CD4-positive, CD25-positive, alpha-beta regulatory T cell (primary cell): ENCODE results near the gene DAZAP2. TPM values are rescaled to one million over a fixed set of nuclear protein-coding genes. Genes with fewer than 3 reads are reported as not detected.
"Not testable (repeated sequence)": the region's sequence is repeated elsewhere in the genome, so short reads cannot be mapped to it uniquely, and the experiment has no call there.

ENCODE experiments used
- ATAC-seq, 2 donors: fragments of 150-1000 bp; cut with Tn5 transposase; one replicate each; pipeline ENCODE4 v1.10.0; 2021; ENCODE audit warnings: low read depth in 2 of 2, moderate number of reproducible peaks in 2 of 2, moderate library complexity in 1 of 2
- DNase-seq, 3 donors: peaks; one replicate each; pipeline versions ENCODE4 v3.0.0 to v3.0.0-alpha.2; 2012 to 2022; ENCODE audit warnings: mixed read lengths in 1 of 3
- H3K27ac ChIP-seq: one replicate; pipeline ENCODE4 v1.7.0; 2013; ENCODE audit warnings: mild to moderate bottlenecking, low read length; ENCODE audit not compliant: insufficient read depth, poor library complexity, severe bottlenecking
- H3K27me3 ChIP-seq: one replicate; pipeline ENCODE4 v1.7.0; 2013; ENCODE audit warnings: low read length; ENCODE audit not compliant: control insufficient read depth, insufficient read depth
- H3K36me3 ChIP-seq: one replicate; pipeline ENCODE4 v1.7.0; 2013; ENCODE audit warnings: mild to moderate bottlenecking, low read length, moderate library complexity; ENCODE audit not compliant: control insufficient read depth, insufficient read depth
- H3K4me1 ChIP-seq: 2 replicates; pipeline ENCODE4 v1.7.0; 2013; ENCODE audit warnings: mild to moderate bottlenecking, low read length; ENCODE audit not compliant: insufficient read depth, control insufficient read depth, poor library complexity, severe bottlenecking
- H3K4me3 ChIP-seq: one replicate; pipeline ENCODE4 v1.7.0; 2013; ENCODE audit warnings: low read depth, mild to moderate bottlenecking, low read length, moderate library complexity
- H3K9me3 ChIP-seq, 2 experiments: 1 replicate in 1 of 2; 2 replicates in 1 of 2; pipeline ENCODE4 v1.7.0; 2013; ENCODE audit warnings: low read length in 2 of 2, mild to moderate bottlenecking in 1 of 2, moderate library complexity in 1 of 2; ENCODE audit not compliant: control insufficient read depth in 2 of 2
- H3K27ac Mint-ChIP-seq, 3 donors: one replicate each; pipeline ENCODE4 v1.8.0; 2020 to 2022; ENCODE audit warnings: mild to moderate bottlenecking in 3 of 3, mixed read lengths in 3 of 3, moderate library complexity in 2 of 3
- H3K27me3 Mint-ChIP-seq: one replicate; pipeline ENCODE4 v1.8.0; 2022; ENCODE audit warnings: mild to moderate bottlenecking, mixed read lengths
- H3K36me3 Mint-ChIP-seq: one replicate; pipeline ENCODE4 v1.8.0; 2020; ENCODE audit warnings: mixed read lengths
- H3K4me1 Mint-ChIP-seq, 4 donors: one replicate each; pipeline ENCODE4 v1.8.0; 2020 to 2022; ENCODE audit warnings: mixed read lengths in 4 of 4, mild to moderate bottlenecking in 1 of 4
- H3K4me3 Mint-ChIP-seq, 4 donors: one replicate each; pipeline ENCODE4 v1.8.0; 2020 to 2022; ENCODE audit warnings: mild to moderate bottlenecking in 4 of 4, mixed read lengths in 4 of 4, moderate library complexity in 3 of 4
- H3K9me3 Mint-ChIP-seq, 7 donors: one replicate each; pipeline ENCODE4 v1.8.0; 2020 to 2022; ENCODE audit warnings: mixed read lengths in 7 of 7, mild to moderate bottlenecking in 3 of 7, moderate library complexity in 2 of 7
- polyA plus RNA-seq, 4 donors: library from polyadenylated mRNA; unstranded; fragments of 300-500 nt; fragmentation: Illumina TruSeq; gene quantifications; one replicate each; pipeline ENCODE4 v1.2.3, GENCODE V29; 2021
- total RNA-seq: library from RNA; stranded (reverse); gene quantifications from one replicate; pipeline ENCODE4 v1.2.3, GENCODE V29; 2022

DAZAP2 gene
- total and polyA plus RNA-seq, 5 donors from 2014 or later: 338 to 1,956 (median 1,560) TPM

DNA sequence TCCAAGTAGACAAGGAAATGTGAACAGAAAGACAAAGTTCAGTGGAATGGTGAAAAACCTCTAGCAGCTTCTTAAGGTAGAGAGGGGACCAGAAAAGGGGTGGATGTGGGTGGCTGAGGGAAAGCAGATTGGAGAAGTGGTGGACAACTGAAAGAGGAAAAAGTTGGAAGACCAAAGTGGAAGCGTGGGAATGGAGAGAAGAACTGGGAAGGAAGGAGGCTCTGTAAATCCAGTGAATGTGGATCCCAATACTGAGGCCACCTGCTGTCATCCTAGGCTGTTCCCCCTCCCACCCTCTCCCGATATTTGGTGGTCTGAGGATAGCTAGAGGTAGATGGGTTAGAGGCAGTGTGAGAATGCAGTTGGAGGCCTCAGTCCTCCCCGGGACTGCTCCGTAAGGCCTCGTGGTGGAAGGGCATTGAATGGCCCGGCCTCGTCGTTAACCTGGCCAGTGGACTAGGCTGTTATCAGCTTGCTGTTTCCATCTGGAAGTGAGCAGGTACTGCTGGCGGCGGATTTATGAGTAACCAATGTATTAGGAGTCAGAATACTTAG is 19.9 kb upstream of the DAZAP2 start:
- DNase-seq (peak in 1 of 3 donors; percentile 8), ATAC-seq (no peak)
- H3K36me3 Mint-ChIP-seq: peaks cover 12% of the 10 kb centered on the region

DNA sequence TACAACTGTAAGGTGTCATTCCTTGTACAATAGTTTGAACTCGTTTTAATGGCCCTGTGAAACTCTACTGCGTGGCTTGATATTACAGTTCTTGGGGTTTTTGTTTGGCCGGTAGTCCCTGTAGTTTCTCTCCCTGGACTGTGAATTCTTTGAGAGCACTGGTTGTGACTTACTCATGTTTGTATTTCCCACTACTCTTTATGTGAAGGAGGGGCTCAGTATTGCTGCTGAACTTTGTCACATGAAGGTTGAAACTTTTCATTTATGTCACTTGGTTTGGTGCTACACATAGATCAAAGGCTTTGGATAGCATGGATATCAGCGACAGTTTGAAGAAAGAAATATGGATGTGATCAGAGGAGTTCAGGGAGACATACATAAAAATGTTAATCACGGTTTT is 19.3 kb upstream of the DAZAP2 start:
- peak overlapping the region; percentile 93 to 97 (median 94) for H3K4me3 Mint-ChIP-seq
- Histone ChIP-seq H3K36me3 (no peaks in the 10 kb centered on the region), H3K27me3 (no peaks in the 10 kb centered on the region), H3K27ac (peak overlapping the region; percentile 92), H3K4me1 (peaks cover 22% of the 10 kb centered on the region), H3K4me3 (peak overlapping the region; percentile 84), H3K9me3 (no peaks in the 10 kb centered on the region)
- H3K27ac Mint-ChIP-seq: peak overlapping the region in 2 of 3 donors; percentile 72 to 96
- H3K4me1 Mint-ChIP-seq: peaks cover 9 to 23% (median 21%) of the 10 kb centered on the region in 4 donors
- DNase-seq (no peak), ATAC-seq (no peak)
- peaks cover 9% of the 10 kb centered on the region for H3K36me3 Mint-ChIP-seq
- no peaks in the 10 kb centered on the region for H3K27me3 Mint-ChIP-seq
- no peaks in the 10 kb centered on the region for H3K9me3 Mint-ChIP-seq

More for the DNA sequence above, 19.9 kb upstream of the DAZAP2 start:
- Histone ChIP-seq H3K27ac (peak overlapping the region; percentile 92), H3K36me3 (no peaks in the 10 kb centered on the region), H3K27me3 (no peaks in the 10 kb centered on the region), H3K4me1 (peaks cover 22% of the 10 kb centered on the region), H3K4me3 (peak overlapping the region; percentile 84), H3K9me3 (no peaks in the 10 kb centered on the region)
- Mint-ChIP-seq H3K4me3 (peak overlapping the region; percentile 93 to 97 (median 94)), H3K27me3 (no peaks in the 10 kb centered on the region), H3K4me1 (peaks cover 9 to 26% (median 22%) of the 10 kb centered on the region in 4 donors), H3K9me3 (no peaks in the 10 kb centered on the region), H3K27ac (peak overlapping the region; percentile 96 to 99 (median 98))

- DNase-seq: not testable (repeated sequence)
These were observed 18.8 kb upstream of the DAZAP2 start for GRCh38 chr12:51219857-51220256.

DNA sequence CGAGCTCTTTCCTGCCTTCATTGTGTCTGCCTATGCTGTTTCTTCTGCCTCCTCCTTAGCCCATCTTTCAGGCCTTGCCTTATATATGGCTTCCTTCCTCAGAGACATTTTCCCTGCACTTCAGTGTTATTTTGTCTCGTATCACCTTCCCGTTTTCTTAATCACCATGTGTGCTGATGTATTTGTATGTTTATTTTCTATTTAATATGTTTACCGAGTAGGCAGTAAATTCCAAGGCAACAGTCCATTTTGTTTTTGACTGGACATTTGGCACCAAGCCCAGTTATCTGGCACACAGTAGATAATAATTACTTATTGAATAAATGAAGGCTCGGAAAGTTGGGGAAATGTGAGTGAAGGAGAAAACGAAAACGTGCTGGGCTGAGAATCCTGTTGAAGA is 16.2 kb upstream of the DAZAP2 start:
- ATAC-seq (no peak), DNase-seq (no peak)
- H3K4me3 Mint-ChIP-seq: peak overlapping the region in 1 of 4 donors; percentile 78
- no peak overlapping the region for H3K27ac ChIP-seq
- peaks cover 12% of the 10 kb centered on the region for H3K4me1 ChIP-seq
- H3K27ac Mint-ChIP-seq: peak overlapping the region in 2 of 3 donors; percentile 4 to 40
- no peaks in the 10 kb centered on the region for H3K27me3 ChIP-seq
- H3K9me3 ChIP-seq: no peaks in the 10 kb centered on the region
- no peaks in the 10 kb centered on the region for H3K9me3 Mint-ChIP-seq
- H3K36me3 Mint-ChIP-seq: peaks cover 4% of the 10 kb centered on the region
- H3K27me3 Mint-ChIP-seq: peaks cover 4% of the 10 kb centered on the region
- H3K4me3 ChIP-seq: no peak overlapping the region
- no peaks in the 10 kb centered on the region for H3K36me3 ChIP-seq
- H3K4me1 Mint-ChIP-seq: peaks cover 9 to 15% (median 13%) of the 10 kb centered on the region in 4 donors

More at GRCh38 chr12:51219857-51220256, 18.8 kb upstream of the DAZAP2 start:
- H3K27ac Mint-ChIP-seq, H3K9me3 ChIP-seq, H3K27ac ChIP-seq, H3K36me3 Mint-ChIP-seq, ATAC-seq, H3K36me3 ChIP-seq, H3K4me3 ChIP-seq, H3K27me3 Mint-ChIP-seq, H3K27me3 ChIP-seq, H3K9me3 Mint-ChIP-seq: not testable (repeated sequence)
- peak overlapping the region in 1 of 4 donors; percentile 97 for H3K4me3 Mint-ChIP-seq
- H3K4me1 ChIP-seq: peaks cover 22% of the 10 kb centered on the region
- peaks cover 9 to 23% (median 20%) of the 10 kb centered on the region in 4 donors for H3K4me1 Mint-ChIP-seq

DNA sequence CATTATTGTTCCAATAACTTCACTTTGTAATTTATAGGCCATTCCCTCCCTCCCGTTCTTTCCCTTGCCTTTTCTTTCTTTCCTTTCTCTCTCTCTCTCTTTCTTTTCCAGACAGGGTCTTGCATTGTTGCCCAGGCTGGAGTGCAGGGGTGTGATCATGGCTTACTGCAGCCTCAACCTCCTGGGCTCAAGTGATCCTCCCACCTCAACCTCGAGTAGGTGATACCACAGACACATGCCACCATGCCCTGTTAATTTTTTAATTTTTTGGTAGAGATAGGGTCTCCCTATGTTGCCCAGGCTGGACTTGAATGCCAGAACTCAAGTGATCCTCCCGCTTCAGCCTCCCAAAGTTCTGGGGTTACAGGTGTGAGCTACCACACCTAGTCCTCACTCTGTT is 14.0 kb upstream of the DAZAP2 start:
- Histone ChIP-seq H3K9me3 (no peaks in the 10 kb centered on the region), H3K4me1 (no peaks in the 10 kb centered on the region), H3K27ac (no peak overlapping the region), H3K27me3 (no peaks in the 10 kb centered on the region), H3K4me3 (no peak overlapping the region), H3K36me3 (no peaks in the 10 kb centered on the region)
- peaks cover 4% of the 10 kb centered on the region for H3K27me3 Mint-ChIP-seq
- no peak for DNase-seq
- H3K4me3 Mint-ChIP-seq: no peak overlapping the region
- peaks cover 4% of the 10 kb centered on the region for H3K36me3 Mint-ChIP-seq
- peak overlapping the region in 1 of 3 donors; percentile 26 for H3K27ac Mint-ChIP-seq
- ATAC-seq: no peak
- no peaks in the 10 kb centered on the region for H3K9me3 Mint-ChIP-seq
- H3K4me1 Mint-ChIP-seq: peaks cover 0 to 6% (median 3%) of the 10 kb centered on the region in 4 donors

- no peak for ATAC-seq
- Mint-ChIP-seq H3K9me3 (no peaks in the 10 kb centered on the region), H3K27ac (peak overlapping the region in 1 of 3 donors; percentile 27)
These were observed 13.4 kb upstream of the DAZAP2 start for GRCh38 chr12:51225234-51225633.

GRCh38 chr12:51225771-51226170 is 12.9 kb upstream of the DAZAP2 start:
- no peak overlapping the region for H3K27ac ChIP-seq
- peaks cover 0 to 6% (median 3%) of the 10 kb centered on the region in 4 donors for H3K4me1 Mint-ChIP-seq
- H3K4me1 ChIP-seq: no peaks in the 10 kb centered on the region
- no peak for ATAC-seq
- no peaks in the 10 kb centered on the region for H3K9me3 ChIP-seq
- no peaks in the 10 kb centered on the region for H3K27me3 ChIP-seq
- H3K36me3 ChIP-seq: no peaks in the 10 kb centered on the region
- no peak for DNase-seq
- H3K9me3 Mint-ChIP-seq: no peaks in the 10 kb centered on the region
- no peak overlapping the region for H3K4me3 Mint-ChIP-seq
- H3K4me3 ChIP-seq: no peak overlapping the region
- peaks cover 4% of the 10 kb centered on the region for H3K36me3 Mint-ChIP-seq
- H3K27ac Mint-ChIP-seq: no peak overlapping the region
- H3K27me3 Mint-ChIP-seq: peaks cover 4% of the 10 kb centered on the region

More at GRCh38 chr12:51225234-51225633, 13.4 kb upstream of the DAZAP2 start:
- H3K4me3 ChIP-seq: no peak overlapping the region
- no peak overlapping the region for H3K27ac ChIP-seq
- peaks cover 0 to 6% (median 3%) of the 10 kb centered on the region in 4 donors for H3K4me1 Mint-ChIP-seq
- peaks cover 4% of the 10 kb centered on the region for H3K36me3 Mint-ChIP-seq
- DNase-seq: no peak
- H3K36me3 ChIP-seq: no peaks in the 10 kb centered on the region
- H3K27me3 Mint-ChIP-seq: peaks cover 4% of the 10 kb centered on the region
- H3K4me1 ChIP-seq: no peaks in the 10 kb centered on the region
- no peaks in the 10 kb centered on the region for H3K27me3 ChIP-seq
- no peak overlapping the region for H3K4me3 Mint-ChIP-seq
- H3K9me3 ChIP-seq: no peaks in the 10 kb centered on the region

DNA sequence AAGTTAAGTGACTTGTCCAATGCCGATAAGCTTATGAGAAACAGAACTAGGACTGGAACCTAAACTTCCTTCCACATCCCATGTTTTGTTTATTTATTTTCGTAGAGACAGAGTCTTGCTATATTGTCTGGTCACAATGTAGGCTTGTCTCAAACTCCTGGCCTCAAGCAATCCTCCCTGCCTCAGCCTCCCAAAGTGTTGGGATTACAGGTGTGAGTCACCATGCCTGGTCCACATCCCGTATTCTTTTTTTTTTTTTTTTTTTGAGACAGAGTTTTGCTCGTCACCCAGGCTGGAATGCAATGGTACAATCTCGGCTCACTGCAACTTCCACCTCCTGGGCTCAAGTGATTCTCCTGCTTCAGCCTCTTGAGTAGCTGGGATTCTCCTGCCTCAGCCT is 11.5 kb upstream of the DAZAP2 start:
- H3K27ac ChIP-seq, H3K9me3 Mint-ChIP-seq, DNase-seq, H3K27me3 ChIP-seq, H3K4me1 ChIP-seq, H3K27me3 Mint-ChIP-seq, H3K4me1 Mint-ChIP-seq, H3K36me3 Mint-ChIP-seq, H3K9me3 ChIP-seq, H3K36me3 ChIP-seq, H3K27ac Mint-ChIP-seq, H3K4me3 ChIP-seq, H3K4me3 Mint-ChIP-seq, ATAC-seq: not testable (repeated sequence)
